ENCODE measurements around the gene NIM1K.
"Not testable (repeated sequence)": the region's sequence is repeated elsewhere in the genome, so short reads cannot be mapped to it uniquely, and the experiment has no call there.

The NIM1K gene

DNA sequence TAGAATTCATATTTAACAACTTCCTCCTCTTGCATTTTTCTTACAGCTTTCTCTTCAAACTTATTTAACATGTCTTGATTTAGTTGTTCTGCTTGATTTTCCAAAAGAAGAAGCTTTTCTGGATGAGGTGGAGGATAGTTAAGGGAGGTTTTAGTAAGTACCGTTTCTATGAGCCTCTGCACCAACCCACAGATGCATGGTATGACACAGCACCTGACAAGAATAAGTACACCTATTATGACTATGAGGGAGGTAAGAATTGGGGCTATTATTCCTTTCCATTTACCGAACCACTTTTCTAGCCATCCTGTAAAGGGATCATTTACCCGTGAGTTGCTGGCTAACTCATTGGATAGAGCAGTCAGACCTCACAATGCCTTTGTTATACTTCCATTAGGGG lies 123.7 kb downstream of the NIM1K start:
- peaks cover 0 to 10% of the 10 kb centered on the region in 2 donors for H3K4me1 ChIP-seq (ENCODE audit: control insufficient read depth in 1 of 2, insufficient read depth in 2 of 2, low read length in 2 of 2)
- H3K27me3 ChIP-seq (ENCODE audit: low read depth, low read length): no peaks in the 10 kb centered on the region
- no peaks in the 10 kb centered on the region for H3K36me3 ChIP-seq (ENCODE audit: control insufficient read depth in 1 of 2, insufficient read depth in 2 of 2, low read length in 2 of 2)
- H3K4me3 ChIP-seq (ENCODE audit: low read depth in 1 of 2, low read length in 2 of 2): no peak overlapping the region
- no peak overlapping the region for H3K27ac ChIP-seq (ENCODE audit: low read length)
- no peaks in the 10 kb centered on the region for H3K9me3 ChIP-seq (ENCODE audit: control insufficient read depth in 1 of 2, low read length in 2 of 2)

DNA sequence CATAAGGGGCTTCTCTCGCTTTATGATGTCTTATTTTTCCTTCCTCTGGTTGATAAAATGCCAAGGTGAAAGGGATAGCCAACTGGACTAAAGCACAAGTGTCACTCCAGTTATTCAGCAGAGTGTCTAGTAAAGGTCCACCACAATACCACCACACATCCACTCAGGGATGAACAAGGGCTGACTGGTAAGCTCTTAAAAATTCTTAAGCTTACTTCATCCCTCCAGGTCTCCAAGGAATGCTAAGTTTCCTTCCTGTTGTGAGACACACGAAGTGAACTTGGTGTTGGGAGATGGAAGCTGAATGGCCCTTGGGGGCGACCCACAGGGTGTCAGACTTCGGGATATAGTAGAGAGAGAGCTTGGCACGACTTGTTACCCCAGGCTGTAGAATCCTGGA lies 124.4 kb downstream of the NIM1K start:
- H3K4me1 ChIP-seq (ENCODE audit: control insufficient read depth in 1 of 2, insufficient read depth in 2 of 2, low read length in 2 of 2): peaks cover 0 to 10% of the 10 kb centered on the region in 2 donors
- H3K4me3 ChIP-seq (ENCODE audit: low read depth in 1 of 2, low read length in 2 of 2): no peak overlapping the region
- no peaks in the 10 kb centered on the region for H3K27me3 ChIP-seq (ENCODE audit: low read depth, low read length)
- H3K27ac ChIP-seq (ENCODE audit: low read length): no peak overlapping the region
- H3K9me3 ChIP-seq (ENCODE audit: control insufficient read depth in 1 of 2, low read length in 2 of 2): no peaks in the 10 kb centered on the region
- no peaks in the 10 kb centered on the region for H3K36me3 ChIP-seq (ENCODE audit: control insufficient read depth in 1 of 2, insufficient read depth in 2 of 2, low read length in 2 of 2)

GRCh38 chr5:43320846-43321245 lies 128.8 kb downstream of the NIM1K start:
- no peaks in the 10 kb centered on the region for H3K9me3 ChIP-seq (ENCODE audit: control insufficient read depth in 1 of 2, low read length in 2 of 2)
- no peak overlapping the region for H3K4me3 ChIP-seq (ENCODE audit: low read depth in 1 of 2, low read length in 2 of 2)
- no peaks in the 10 kb centered on the region for H3K27me3 ChIP-seq (ENCODE audit: low read depth, low read length)
- no peaks in the 10 kb centered on the region for H3K4me1 ChIP-seq (ENCODE audit: control insufficient read depth in 1 of 2, insufficient read depth in 2 of 2, low read length in 2 of 2)
- H3K27ac ChIP-seq (ENCODE audit: low read length): no peak overlapping the region
- H3K36me3 ChIP-seq (ENCODE audit: control insufficient read depth in 1 of 2, insufficient read depth in 2 of 2, low read length in 2 of 2): no peaks in the 10 kb centered on the region

DNA sequence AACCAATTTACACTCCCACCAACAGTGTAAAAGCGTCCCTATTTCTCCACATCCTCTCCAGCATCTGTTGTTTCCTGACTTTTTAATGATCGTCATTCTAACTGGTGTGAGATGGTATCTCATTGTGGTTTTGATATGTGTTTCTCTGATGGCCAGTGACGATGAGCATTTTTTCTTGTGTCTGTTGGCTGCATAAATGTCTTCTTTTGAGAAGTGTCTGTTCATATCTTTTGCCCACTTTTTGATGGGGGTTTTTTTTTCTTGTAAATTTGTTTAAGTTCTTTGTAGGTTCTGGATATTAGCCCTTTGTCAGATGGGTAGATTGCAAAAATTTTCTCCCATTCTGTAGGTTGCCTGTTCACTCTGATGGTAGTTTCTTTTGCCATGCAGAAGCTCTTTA lies 131.5 kb downstream of the NIM1K start:
- H3K27ac ChIP-seq (ENCODE audit: low read length); H3K27me3 ChIP-seq (ENCODE audit: low read depth, low read length); H3K4me1 ChIP-seq (ENCODE audit: control insufficient read depth in 1 of 2, insufficient read depth in 2 of 2, low read length in 2 of 2); H3K36me3 ChIP-seq (ENCODE audit: control insufficient read depth in 1 of 2, insufficient read depth in 2 of 2, low read length in 2 of 2); H3K4me3 ChIP-seq (ENCODE audit: low read depth in 1 of 2, low read length in 2 of 2); H3K9me3 ChIP-seq (ENCODE audit: control insufficient read depth in 1 of 2, low read length in 2 of 2): not testable (repeated sequence)

DNA sequence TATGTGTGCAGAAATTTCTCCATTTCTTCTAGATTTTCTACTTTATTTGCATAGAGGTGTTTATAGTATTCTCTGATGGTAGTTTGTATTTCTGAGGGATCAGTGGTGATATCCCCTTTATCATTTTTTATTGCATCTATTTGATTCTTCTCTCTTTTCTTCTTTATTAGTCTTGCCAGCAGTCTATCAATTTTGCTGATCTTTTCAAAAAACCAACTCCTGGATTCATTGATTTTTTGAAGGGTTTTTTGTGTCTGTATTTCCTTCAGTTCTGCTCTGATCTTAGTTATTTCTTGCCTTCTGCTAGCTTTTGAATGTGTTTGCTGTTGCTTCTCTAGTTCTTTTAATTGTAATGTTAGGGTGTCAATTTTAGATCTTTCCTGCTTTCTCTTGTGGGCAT lies 133.6 kb downstream of the NIM1K start:
- H3K9me3 ChIP-seq (ENCODE audit: control insufficient read depth in 1 of 2, low read length in 2 of 2); H3K4me3 ChIP-seq (ENCODE audit: low read depth in 1 of 2, low read length in 2 of 2); H3K4me1 ChIP-seq (ENCODE audit: control insufficient read depth in 1 of 2, insufficient read depth in 2 of 2, low read length in 2 of 2); H3K27ac ChIP-seq (ENCODE audit: low read length); H3K27me3 ChIP-seq (ENCODE audit: low read depth, low read length); H3K36me3 ChIP-seq (ENCODE audit: control insufficient read depth in 1 of 2, insufficient read depth in 2 of 2, low read length in 2 of 2): not testable (repeated sequence)
